Measurements from ENCODE around the gene HMGN1. TPM values are rescaled to one million over a fixed set of nuclear protein-coding genes. Genes with fewer than 3 reads are reported as not detected.

The HMGN1 gene
- polyA plus RNA-seq, 1 donor from 2014 or later = 2,070 TPM

- Histone ChIP-seq H3K4me3 (ENCODE audit: low read length) (peak overlapping the region; percentile 55), H3K9ac (ENCODE audit: low read length) (no peak overlapping the region), H3K36me3 (ENCODE audit: insufficient read depth, low read length) (no peaks in the 10 kb centered on the region), H3K4me2 (ENCODE audit: low read length) (peak overlapping the region; percentile 0), H3K27ac (ENCODE audit: low read length) (no peak overlapping the region), H4K20me1 (ENCODE audit: insufficient read depth) (no peaks in the 10 kb centered on the region), H3K9me3 (ENCODE audit: low read length) (no peaks in the 10 kb centered on the region), H3K79me2 (replicated peaks; ENCODE audit: insufficient read depth, low read length) (peaks cover 28% of the 10 kb centered on the region), H2AFZ (ENCODE audit: low read depth, low read length) (no peak overlapping the region), H3F3A (ENCODE audit: insufficient read depth, low read length, poor library complexity, severe bottlenecking) (no peaks in the 10 kb centered on the region), H3K9me2 (ENCODE audit: insufficient read depth, low read length) (no peaks in the 10 kb centered on the region), H3K27me3 (ENCODE audit: insufficient read depth, low read depth, low read length) (no peaks in the 10 kb centered on the region)
- TF ChIP-seq RAD21 (conservative IDR thresholded peaks at IDR 0.05) (no peak), EP300 (conservative IDR thresholded peaks at IDR 0.05; ENCODE audit: poor library complexity, severe bottlenecking) (no peak), EZH2 (IDR thresholded peaks at IDR 0.05; ENCODE audit: borderline replicate concordance, insufficient read depth, low read length, poor library complexity, severe bottlenecking) (no peak), MXI1 (conservative IDR thresholded peaks at IDR 0.05; ENCODE audit: poor library complexity, severe bottlenecking) (no peak), POLR2AphosphoS5 (IDR thresholded peaks at IDR 0.05) (no peak), REST (IDR thresholded peaks at IDR 0.05; ENCODE audit: borderline replicate concordance) (no peak), CTCF (IDR thresholded peaks at IDR 0.05; ENCODE audit: poor library complexity, severe bottlenecking) (no peak), TAF1 (IDR thresholded peaks at IDR 0.05; ENCODE audit: low read depth) (no peak), SMC3 (conservative IDR thresholded peaks at IDR 0.05; ENCODE audit: poor library complexity) (no peak)
Measured at GRCh38 chr21:39387461-39388037, 38.7 kb upstream of the HMGN1 start.

- no peaks in the 10 kb centered on the region for H3K27me3 ChIP-seq (ENCODE audit: insufficient read depth, low read depth, low read length)
- H3K9me2 ChIP-seq (ENCODE audit: insufficient read depth, low read length) = no peaks in the 10 kb centered on the region
- H4K20me1 ChIP-seq (ENCODE audit: insufficient read depth) = no peaks in the 10 kb centered on the region
- TF ChIP-seq POLR2AphosphoS5 (IDR thresholded peaks at IDR 0.05) (no peak), SMC3 (conservative IDR thresholded peaks at IDR 0.05; ENCODE audit: poor library complexity) (no peak), TAF1 (IDR thresholded peaks at IDR 0.05; ENCODE audit: low read depth) (no peak), MXI1 (conservative IDR thresholded peaks at IDR 0.05; ENCODE audit: poor library complexity, severe bottlenecking) (no peak), EP300 (conservative IDR thresholded peaks at IDR 0.05; ENCODE audit: poor library complexity, severe bottlenecking) (no peak), REST (IDR thresholded peaks at IDR 0.05; ENCODE audit: borderline replicate concordance) (no peak), RAD21 (conservative IDR thresholded peaks at IDR 0.05) (no peak), EZH2 (IDR thresholded peaks at IDR 0.05; ENCODE audit: borderline replicate concordance, insufficient read depth, low read length, poor library complexity, severe bottlenecking) (no peak), CTCF (IDR thresholded peaks at IDR 0.05; ENCODE audit: poor library complexity, severe bottlenecking) (no peak)
- H3K9me3 ChIP-seq (ENCODE audit: low read length) = no peaks in the 10 kb centered on the region
- H3K4me3 ChIP-seq (ENCODE audit: low read length) = no peak overlapping the region
- no peak overlapping the region for H3K27ac ChIP-seq (ENCODE audit: low read length)
- H3K36me3 ChIP-seq (ENCODE audit: insufficient read depth, low read length) = no peaks in the 10 kb centered on the region
- no peak overlapping the region for H3K9ac ChIP-seq (ENCODE audit: low read length)
- peaks cover 34% of the 10 kb centered on the region for H3K79me2 ChIP-seq (replicated peaks; ENCODE audit: insufficient read depth, low read length)
- no peak overlapping the region for H3K4me2 ChIP-seq (ENCODE audit: low read length)
- no peaks in the 10 kb centered on the region for H3F3A ChIP-seq (ENCODE audit: insufficient read depth, low read length, poor library complexity, severe bottlenecking)
- H2AFZ ChIP-seq (ENCODE audit: low read depth, low read length) = no peak overlapping the region
Measured at GRCh38 chr21:39386899-39387298, 38.0 kb upstream of the HMGN1 start.

Data from neural cell (in vitro differentiated cells).